Measurements from ENCODE around the gene PPHLN1. TPM values are rescaled to one million over a fixed set of nuclear protein-coding genes. Genes with fewer than 3 reads are reported as not detected.
"Not testable (repeated sequence)": the region's sequence is repeated elsewhere in the genome, so short reads cannot be mapped to it uniquely, and the experiment has no call there.

The PPHLN1 gene
- total RNA-seq, 1 donor from 2014 or later = 95.9 TPM

GRCh38 chr12:42326541-42327226, 717 bp downstream of the PPHLN1 start:
- DNase-seq (no peak), ATAC-seq (ENCODE audit: low read depth) (peak; percentile 14)
- H3K4me1 Mint-ChIP-seq = peaks cover 59% of the 10 kb centered on the region
- no peak for TF ChIP-seq CTCF (IDR thresholded peaks at IDR 0.05)
- no peaks in the 10 kb centered on the region for H3K27me3 Mint-ChIP-seq
- intact Hi-C loops (cut with micrococcal nuclease) = loop anchor here (1.0 to 5.0 kb wide), 7 partner anchors 20 to 1480 kb away; partner anchors contain the start of genes GXYLT1 and TWF1
- H3K36me3 Mint-ChIP-seq (ENCODE audit: low read depth) = peaks cover 40% of the 10 kb centered on the region
- CTCF ChIA-PET = no interaction called here
- H3K9me3 Mint-ChIP-seq = no peaks in the 10 kb centered on the region
- POLR2A ChIA-PET = interaction anchor here (0.6 to 1.6 kb wide), 3 partner anchors 85 to 181 kb away, joined by 3 to 6 read pairs (median 3); partner anchors contain the start of gene YAF2
- peak overlapping the region; percentile 94 for H3K4me3 Mint-ChIP-seq
- H3K27ac Mint-ChIP-seq = peak overlapping the region; percentile 90

GRCh38 chr12:42327227-42327590, 1.2 kb downstream of the PPHLN1 start:
- no peak for TF ChIP-seq CTCF (IDR thresholded peaks at IDR 0.05)
- intact Hi-C loops (cut with micrococcal nuclease) = loop anchor here (2.0 to 5.0 kb wide), 3 partner anchors 20 to 240 kb away; no protein-coding TSS in a partner anchor
- Mint-ChIP-seq H3K36me3 (ENCODE audit: low read depth) (peaks cover 39% of the 10 kb centered on the region), H3K4me3 (peak overlapping the region; percentile 94), H3K4me1 (peaks cover 64% of the 10 kb centered on the region), H3K9me3 (no peaks in the 10 kb centered on the region), H3K27me3 (no peaks in the 10 kb centered on the region), H3K27ac (peak overlapping the region; percentile 90)
- no peak for DNase-seq
- CTCF ChIA-PET = no interaction called here
- no peak for ATAC-seq (ENCODE audit: low read depth)
- POLR2A ChIA-PET = interaction anchor here (0.6 kb wide), 1 partner anchor 85 kb away, joined by 3 read pairs; no protein-coding TSS in a partner anchor

- H3K27me3 Mint-ChIP-seq; CTCF ChIA-PET; POLR2A ChIA-PET; ATAC-seq (ENCODE audit: low read depth); H3K9me3 Mint-ChIP-seq: not testable (repeated sequence)
- H3K4me3 Mint-ChIP-seq = peak overlapping the region; percentile 39
- peaks cover 79% of the 10 kb centered on the region for H3K4me1 Mint-ChIP-seq
- peaks cover 39% of the 10 kb centered on the region for H3K36me3 Mint-ChIP-seq (ENCODE audit: low read depth)
- DNase-seq = peak; percentile 17
- intact Hi-C loops (cut with micrococcal nuclease) = loop anchor here (5.0 kb wide), 3 partner anchors 42 to 1383 kb away; no protein-coding TSS in a partner anchor
- H3K27ac Mint-ChIP-seq = peak overlapping the region; percentile 47
Observed at GRCh38 chr12:42330097-42330496, 4.1 kb downstream of the PPHLN1 start.

GRCh38 chr12:42332301-42333285, 6.6 kb downstream of the PPHLN1 start:
- no peak for TF ChIP-seq CTCF (IDR thresholded peaks at IDR 0.05)
- peak; percentile 62 for ATAC-seq (ENCODE audit: low read depth)
- peaks cover 38% of the 10 kb centered on the region for H3K36me3 Mint-ChIP-seq (ENCODE audit: low read depth)
- no peak overlapping the region for H3K27ac Mint-ChIP-seq
- DNase-seq = no peak
- CTCF ChIA-PET = interaction anchor here (0.7 to 1.7 kb wide), 13 partner anchors 10 to 1056 kb away, joined by 3 to 7 read pairs (median 3); no protein-coding TSS in a partner anchor
- H3K4me1 Mint-ChIP-seq = peaks cover 62% of the 10 kb centered on the region
- no peaks in the 10 kb centered on the region for H3K9me3 Mint-ChIP-seq
- no peak overlapping the region for H3K4me3 Mint-ChIP-seq
- POLR2A ChIA-PET = interaction anchor here (0.6 kb wide), 1 partner anchor 880 kb away, joined by 4 read pairs; no protein-coding TSS in a partner anchor
- no peaks in the 10 kb centered on the region for H3K27me3 Mint-ChIP-seq
- intact Hi-C loops (cut with micrococcal nuclease) = loop anchor here (1.0 to 5.0 kb wide), 9 partner anchors 40 to 1385 kb away; partner anchors contain the start of gene YAF2

GRCh38 chr12:42336286-42336685, 10.3 kb downstream of the PPHLN1 start:
- no peak overlapping the region for H3K4me3 Mint-ChIP-seq
- peaks cover 41% of the 10 kb centered on the region for H3K4me1 Mint-ChIP-seq
- peaks cover 49% of the 10 kb centered on the region for H3K36me3 Mint-ChIP-seq (ENCODE audit: low read depth)
- TF ChIP-seq CTCF (IDR thresholded peaks at IDR 0.05) = no peak
- intact Hi-C loops (cut with micrococcal nuclease) = no loop called here
- H3K27ac Mint-ChIP-seq = no peak overlapping the region
- no peak for DNase-seq
- CTCF ChIA-PET = no interaction called here
- POLR2A ChIA-PET = no interaction called here
- no peak for ATAC-seq (ENCODE audit: low read depth)
- H3K9me3 Mint-ChIP-seq = no peaks in the 10 kb centered on the region
- no peaks in the 10 kb centered on the region for H3K27me3 Mint-ChIP-seq
